ENCODE results near the gene SLC22A12.

Gene SLC22A12

DNA sequence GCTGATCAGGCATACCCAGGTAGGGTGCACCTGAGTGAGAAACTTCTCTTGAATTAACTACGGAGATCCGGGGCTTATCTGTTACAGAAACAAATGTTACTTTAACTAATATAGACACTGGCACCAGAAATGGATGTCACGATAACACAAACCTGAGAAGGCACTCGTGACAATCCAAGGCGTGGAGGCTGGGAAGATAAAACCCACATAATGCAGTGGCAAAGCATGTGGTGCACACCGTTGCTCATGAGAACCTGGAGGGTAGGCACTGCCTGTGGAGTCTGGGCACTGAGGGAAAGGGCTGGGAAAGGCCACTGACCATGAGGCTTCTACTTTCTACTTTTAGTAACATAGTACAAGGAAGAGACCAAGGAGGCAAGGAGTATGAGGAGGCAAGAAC is 22.6 kb downstream of the SLC22A12 start:
- Mint-ChIP-seq H3K27ac (no peak overlapping the region), H3K4me3 (no peak overlapping the region), H3K27me3 (no peaks in the 10 kb centered on the region), H3K36me3 (no peaks in the 10 kb centered on the region), H3K9me3 (ENCODE audit: low read depth) (no peaks in the 10 kb centered on the region), H3K4me1 (ENCODE audit: low read depth) (peaks cover 13% of the 10 kb centered on the region)

DNA sequence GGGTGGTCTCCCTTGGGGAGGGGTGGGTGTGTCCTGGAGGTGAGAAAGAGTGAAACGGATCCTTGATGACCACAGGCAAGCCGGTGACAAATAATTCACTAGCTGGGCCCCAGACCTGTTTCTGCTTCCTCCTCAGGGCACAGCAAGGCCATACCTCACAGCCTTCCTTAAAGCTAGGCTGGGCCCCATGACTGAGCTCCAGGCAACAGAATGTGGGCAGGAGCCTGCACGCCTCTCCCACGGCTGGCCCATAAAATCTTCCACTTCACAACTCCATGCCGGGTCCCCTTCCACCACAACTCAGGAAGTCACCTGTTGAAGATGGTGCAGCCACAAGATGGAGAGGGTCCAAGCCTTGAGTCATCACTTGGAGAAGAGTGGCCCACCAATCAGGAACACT is 23.9 kb downstream of the SLC22A12 start:
- no peak overlapping the region for H3K4me3 Mint-ChIP-seq
- H3K9me3 Mint-ChIP-seq (ENCODE audit: low read depth), result no peaks in the 10 kb centered on the region
- peaks cover 13% of the 10 kb centered on the region for H3K4me1 Mint-ChIP-seq (ENCODE audit: low read depth)
- H3K36me3 Mint-ChIP-seq, result no peaks in the 10 kb centered on the region
- no peaks in the 10 kb centered on the region for H3K27me3 Mint-ChIP-seq
- no peak overlapping the region for H3K27ac Mint-ChIP-seq

DNA sequence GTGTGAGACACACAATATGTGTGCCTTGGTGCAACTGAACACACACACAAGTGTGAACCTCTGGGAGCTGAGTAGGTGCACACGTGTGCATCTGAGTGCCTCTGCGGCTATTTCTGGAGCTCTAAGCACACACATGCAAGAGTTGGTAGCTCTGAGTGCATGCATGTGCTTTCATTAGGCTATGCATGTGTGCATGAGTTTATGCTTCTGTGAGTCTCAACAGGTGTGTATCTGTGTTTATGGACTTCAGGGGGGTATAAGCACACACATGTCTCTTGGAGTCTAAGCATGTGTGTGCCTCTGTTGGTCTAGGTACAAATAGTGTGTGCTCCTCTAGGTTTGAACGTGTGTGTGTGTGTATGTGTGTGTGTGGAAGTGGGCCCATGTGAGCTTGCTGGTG is 25.8 kb downstream of the SLC22A12 start:
- no peaks in the 10 kb centered on the region for H3K9me3 Mint-ChIP-seq (ENCODE audit: low read depth)
- H3K4me3 Mint-ChIP-seq, result no peak overlapping the region
- no peaks in the 10 kb centered on the region for H3K27me3 Mint-ChIP-seq

DNA sequence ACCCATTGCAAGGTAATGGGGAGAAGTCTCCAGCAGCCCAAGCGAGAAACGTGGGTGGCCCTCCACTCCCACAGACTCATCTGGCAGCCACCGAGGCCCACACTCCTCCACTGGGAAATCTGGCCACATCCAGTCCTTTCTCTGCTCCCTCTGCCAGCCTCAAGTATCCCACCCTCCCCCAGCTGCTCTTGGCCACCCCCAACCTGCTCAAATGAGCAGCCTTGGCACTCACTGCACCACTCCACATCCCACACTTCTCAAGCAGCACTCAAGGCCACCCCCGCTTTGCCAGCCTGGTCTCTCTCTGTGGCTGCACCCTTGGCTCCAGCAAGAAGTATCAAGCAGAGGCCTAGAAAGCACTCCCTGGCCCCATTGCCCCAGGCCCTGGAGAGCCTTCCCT is 28.2 kb downstream of the SLC22A12 start:
- no peaks in the 10 kb centered on the region for H3K27me3 Mint-ChIP-seq
- no peak overlapping the region for H3K4me3 Mint-ChIP-seq
- no peak overlapping the region for H3K27ac Mint-ChIP-seq
- H3K9me3 Mint-ChIP-seq (ENCODE audit: low read depth), result no peaks in the 10 kb centered on the region
- peaks cover 7% of the 10 kb centered on the region for H3K4me1 Mint-ChIP-seq (ENCODE audit: low read depth)
- H3K36me3 Mint-ChIP-seq, result no peaks in the 10 kb centered on the region

More for the DNA sequence above, 25.8 kb downstream of the SLC22A12 start:
- no peak overlapping the region for H3K27ac Mint-ChIP-seq
- H3K4me1 Mint-ChIP-seq (ENCODE audit: low read depth), result peaks cover 15% of the 10 kb centered on the region
- no peaks in the 10 kb centered on the region for H3K36me3 Mint-ChIP-seq

DNA sequence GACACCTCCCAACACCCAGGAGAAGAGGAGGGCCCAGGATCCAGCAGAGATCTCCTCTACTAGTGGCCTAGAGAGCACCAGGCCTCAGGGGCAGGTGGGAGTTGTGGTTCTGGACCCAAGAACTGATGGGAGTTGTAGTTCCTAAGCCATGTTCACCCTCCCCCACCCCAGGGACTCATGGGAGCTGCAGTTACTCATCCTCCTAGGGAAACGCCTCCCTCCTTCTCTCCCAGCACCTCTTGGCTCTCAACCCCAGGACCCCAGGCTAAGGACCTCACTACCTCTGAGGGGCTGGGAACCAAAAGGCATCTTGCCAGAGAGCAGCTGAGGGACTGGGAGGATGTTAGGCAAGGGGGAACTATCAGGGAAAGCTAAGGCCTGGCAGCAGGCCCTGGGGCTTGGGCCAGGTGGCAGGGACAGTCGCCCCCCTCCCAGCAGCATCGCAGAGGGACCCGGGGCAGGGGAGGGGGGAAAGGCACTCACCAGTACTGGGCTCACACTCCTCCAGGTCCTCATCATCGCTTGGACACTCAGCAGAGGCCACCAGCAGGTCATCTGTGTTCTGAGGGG is 28.9 kb downstream of the SLC22A12 start:
- Mint-ChIP-seq H3K4me1 (ENCODE audit: low read depth) (peaks cover 7% of the 10 kb centered on the region), H3K27ac (no peak overlapping the region), H3K27me3 (no peaks in the 10 kb centered on the region), H3K36me3 (no peaks in the 10 kb centered on the region), H3K9me3 (ENCODE audit: low read depth) (no peaks in the 10 kb centered on the region), H3K4me3 (no peak overlapping the region)

DNA sequence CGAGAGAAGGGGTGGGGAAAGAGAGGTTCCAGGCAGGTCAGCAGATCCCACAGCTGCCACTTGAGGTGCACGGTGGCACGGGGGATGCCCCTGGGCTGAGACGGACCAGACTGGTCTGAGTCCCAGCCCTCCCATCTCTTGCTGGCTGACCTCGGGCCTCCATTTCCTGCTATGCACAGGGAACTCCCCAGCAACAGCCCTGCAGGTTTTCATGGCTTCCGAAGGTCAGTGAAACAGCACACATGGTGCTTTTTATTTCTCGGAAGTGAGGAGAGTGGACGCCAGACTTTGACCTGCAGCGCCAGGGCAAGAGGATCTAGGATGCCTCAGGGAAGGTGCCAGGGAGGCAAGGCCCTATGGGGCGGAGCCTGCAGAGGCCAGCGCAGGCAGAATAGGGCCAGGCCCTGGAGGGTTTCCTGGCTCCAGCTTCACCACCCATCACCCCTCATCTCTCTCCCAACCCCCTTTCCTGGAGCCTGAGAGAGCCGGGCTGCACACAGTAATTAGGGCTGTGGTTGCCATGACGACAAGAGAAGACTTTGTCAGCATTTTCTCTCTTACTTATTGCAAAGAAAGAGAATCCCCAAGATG is 29.5 kb downstream of the SLC22A12 start:
- no peaks in the 10 kb centered on the region for H3K36me3 Mint-ChIP-seq
- no peaks in the 10 kb centered on the region for H3K27me3 Mint-ChIP-seq
- H3K27ac Mint-ChIP-seq, result no peak overlapping the region
- H3K9me3 Mint-ChIP-seq (ENCODE audit: low read depth), result no peaks in the 10 kb centered on the region
- H3K4me3 Mint-ChIP-seq, result no peak overlapping the region
- H3K4me1 Mint-ChIP-seq (ENCODE audit: low read depth), result peaks cover 7% of the 10 kb centered on the region

DNA sequence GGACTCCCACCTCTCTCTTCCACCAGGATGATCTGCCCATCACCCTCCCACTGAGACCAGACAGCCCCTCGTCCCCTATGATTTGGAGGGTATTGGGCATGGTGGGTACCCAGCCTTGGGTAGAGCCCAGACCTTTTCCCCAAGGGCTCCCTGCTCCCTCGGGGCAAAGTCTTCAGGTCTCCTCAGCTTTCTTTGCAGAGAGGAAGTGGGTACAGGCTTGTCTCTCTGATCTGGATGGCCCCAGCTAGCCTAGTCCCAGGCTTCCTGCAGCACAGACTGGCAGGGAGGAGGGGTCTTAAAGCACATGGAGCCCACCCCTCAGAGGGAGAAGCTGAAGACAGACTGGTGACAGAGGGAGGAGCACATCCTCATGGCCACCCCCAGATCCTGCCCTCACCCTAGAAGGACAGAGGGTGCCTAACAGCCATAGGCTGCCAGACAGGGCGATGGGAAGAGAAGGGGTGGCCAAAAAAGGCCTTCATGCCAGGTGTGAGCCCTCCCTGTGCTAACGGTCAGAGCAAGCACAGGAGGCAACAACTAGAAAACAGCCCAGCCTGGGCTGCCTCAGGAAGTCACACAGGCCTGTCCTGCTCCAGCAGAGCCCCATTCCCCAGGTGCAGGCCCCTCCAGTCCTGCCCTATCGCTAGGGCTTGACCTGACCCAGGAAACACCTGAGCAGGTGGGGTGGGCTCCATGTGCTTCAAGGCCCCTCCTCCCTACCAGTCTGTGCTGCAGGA is 30.4 kb downstream of the SLC22A12 start:
- Mint-ChIP-seq H3K36me3 (no peaks in the 10 kb centered on the region), H3K9me3 (ENCODE audit: low read depth) (no peaks in the 10 kb centered on the region), H3K4me1 (ENCODE audit: low read depth) (peaks cover 7% of the 10 kb centered on the region), H3K4me3 (no peak overlapping the region), H3K27me3 (no peaks in the 10 kb centered on the region), H3K27ac (no peak overlapping the region)

DNA sequence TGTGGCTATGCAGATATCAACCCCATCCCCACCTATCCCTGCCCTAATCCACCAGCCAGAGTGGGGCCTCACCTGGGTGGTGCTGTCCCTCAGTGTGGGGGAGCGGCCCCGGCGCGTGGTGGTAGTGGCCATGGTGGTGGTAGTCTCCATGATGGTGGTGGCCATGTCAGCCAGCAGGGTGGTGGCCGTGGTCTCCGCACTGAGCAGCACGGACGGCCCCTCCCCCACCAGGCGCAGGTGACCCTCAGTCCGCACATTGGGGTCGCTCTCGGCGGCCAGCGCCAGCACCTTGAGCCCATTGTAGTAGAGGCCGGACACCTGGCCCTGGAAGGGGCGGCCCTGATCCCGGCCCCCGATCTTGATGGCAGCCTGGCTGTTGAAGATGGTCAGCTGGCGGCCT is 31.7 kb downstream of the SLC22A12 start:
- Mint-ChIP-seq H3K4me3 (no peak overlapping the region), H3K4me1 (ENCODE audit: low read depth) (peaks cover 7% of the 10 kb centered on the region), H3K27me3 (no peaks in the 10 kb centered on the region), H3K27ac (no peak overlapping the region), H3K36me3 (no peaks in the 10 kb centered on the region), H3K9me3 (ENCODE audit: low read depth) (no peaks in the 10 kb centered on the region)

DNA sequence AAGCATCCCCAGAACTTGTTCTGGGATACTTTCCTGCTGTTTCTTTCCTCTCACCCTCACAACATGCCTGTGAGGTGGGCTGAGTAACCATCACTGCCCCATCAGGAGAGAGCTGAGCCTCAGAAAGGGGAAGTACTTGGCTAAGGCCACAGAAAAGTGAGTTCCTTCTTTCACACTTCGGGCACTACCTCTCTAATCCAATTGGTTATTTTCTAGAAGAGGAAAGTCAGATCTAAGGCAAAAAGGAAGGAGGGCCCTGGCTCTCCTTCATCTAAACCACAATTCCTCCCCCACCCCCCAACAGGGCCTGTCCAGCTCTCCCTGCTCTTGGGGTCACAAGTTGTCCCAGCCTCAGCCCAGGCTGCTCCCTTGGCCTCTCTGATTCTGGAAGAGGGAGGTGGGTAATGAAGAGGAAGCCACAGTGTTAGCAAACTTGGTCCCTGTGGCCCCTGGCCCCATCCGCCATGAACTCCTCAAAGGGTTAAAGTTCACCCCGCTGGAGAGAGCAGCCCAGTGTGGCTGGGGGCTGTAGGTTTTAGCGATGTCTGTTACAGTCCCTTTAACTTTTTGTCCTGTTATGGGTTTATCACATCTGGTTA is 34.0 kb downstream of the SLC22A12 start:
- H3K4me1 Mint-ChIP-seq (ENCODE audit: low read depth), result peaks cover 7% of the 10 kb centered on the region

DNA sequence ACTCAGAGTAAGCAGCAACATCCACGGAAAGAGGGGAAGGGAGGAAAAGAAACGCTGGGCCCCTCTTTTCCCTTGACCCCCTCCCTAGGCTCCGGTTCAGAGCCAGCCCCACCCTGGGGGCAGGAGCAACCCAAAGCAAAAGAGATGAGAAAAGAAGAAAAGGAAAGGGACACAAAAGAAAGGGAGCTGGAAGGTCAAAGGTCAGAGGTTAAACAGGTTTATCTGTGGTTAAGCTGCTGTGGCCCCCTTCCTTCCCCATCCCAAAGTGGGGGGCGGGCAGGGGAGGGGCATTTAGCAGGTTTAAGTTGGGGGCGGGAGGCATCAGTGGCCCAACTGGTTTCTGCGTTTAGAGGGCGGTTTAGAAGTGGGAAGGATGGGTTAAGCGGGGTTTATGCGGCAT is 35.6 kb downstream of the SLC22A12 start:
- no peaks in the 10 kb centered on the region for H3K36me3 Mint-ChIP-seq
- no peaks in the 10 kb centered on the region for H3K9me3 Mint-ChIP-seq (ENCODE audit: low read depth)
- H3K4me1 Mint-ChIP-seq (ENCODE audit: low read depth), result no peaks in the 10 kb centered on the region
- no peak overlapping the region for H3K27ac Mint-ChIP-seq
- H3K27me3 Mint-ChIP-seq, result no peaks in the 10 kb centered on the region
- H3K4me3 Mint-ChIP-seq, result no peak overlapping the region

More for the DNA sequence above, 34.0 kb downstream of the SLC22A12 start:
- Mint-ChIP-seq H3K36me3 (no peaks in the 10 kb centered on the region), H3K27me3 (no peaks in the 10 kb centered on the region), H3K9me3 (ENCODE audit: low read depth) (no peaks in the 10 kb centered on the region), H3K27ac (no peak overlapping the region), H3K4me3 (no peak overlapping the region)

DNA sequence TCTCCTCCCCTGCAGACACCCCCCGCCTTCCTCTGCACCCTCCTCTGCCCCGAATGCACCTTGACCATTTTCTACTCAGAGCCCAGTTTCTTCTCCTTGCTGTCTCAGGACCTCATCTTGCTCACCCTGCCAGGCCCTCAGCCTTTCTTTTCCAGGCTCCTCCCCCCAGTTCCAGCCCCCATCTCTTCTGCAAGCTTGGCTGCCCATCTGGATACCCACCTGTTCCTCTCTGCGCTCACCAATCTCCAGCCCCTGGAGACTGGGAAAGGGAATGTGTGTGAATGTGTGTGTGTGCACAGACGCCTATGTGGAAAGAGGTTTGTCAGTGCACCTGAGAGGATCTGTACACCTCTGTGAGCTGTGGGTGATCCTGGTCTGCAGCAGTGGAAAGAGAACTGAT is 36.4 kb downstream of the SLC22A12 start:
- no peaks in the 10 kb centered on the region for H3K36me3 Mint-ChIP-seq
- H3K4me1 Mint-ChIP-seq (ENCODE audit: low read depth), result no peaks in the 10 kb centered on the region
- H3K27me3 Mint-ChIP-seq, result no peaks in the 10 kb centered on the region
- H3K27ac Mint-ChIP-seq, result no peak overlapping the region
- no peak overlapping the region for H3K4me3 Mint-ChIP-seq
- no peaks in the 10 kb centered on the region for H3K9me3 Mint-ChIP-seq (ENCODE audit: low read depth)

DNA sequence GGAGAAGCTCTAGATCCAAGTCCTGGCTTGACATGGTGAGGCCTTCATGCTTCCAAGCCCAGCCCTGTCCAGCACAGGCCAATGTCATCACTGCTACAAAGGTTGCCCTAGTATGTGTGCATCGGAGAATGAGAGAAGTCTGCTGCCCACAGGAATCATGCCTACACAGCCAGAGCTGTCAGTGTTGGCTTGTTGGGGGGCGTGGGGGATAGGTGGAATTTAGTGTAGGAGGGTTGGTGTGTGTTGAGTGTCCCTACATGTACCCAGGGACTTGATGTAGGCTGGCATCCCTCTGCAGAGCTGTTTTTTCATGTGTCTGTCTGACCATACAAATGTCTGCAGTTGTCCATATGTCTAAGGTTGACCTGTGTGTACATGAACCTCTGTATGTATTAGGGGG is 37.6 kb downstream of the SLC22A12 start:
- H3K9me3 Mint-ChIP-seq (ENCODE audit: low read depth), result no peaks in the 10 kb centered on the region
- H3K27ac Mint-ChIP-seq, result no peak overlapping the region
- H3K4me1 Mint-ChIP-seq (ENCODE audit: low read depth), result peaks cover 4% of the 10 kb centered on the region
- H3K27me3 Mint-ChIP-seq, result no peaks in the 10 kb centered on the region
- H3K36me3 Mint-ChIP-seq, result no peaks in the 10 kb centered on the region
- no peak overlapping the region for H3K4me3 Mint-ChIP-seq

DNA sequence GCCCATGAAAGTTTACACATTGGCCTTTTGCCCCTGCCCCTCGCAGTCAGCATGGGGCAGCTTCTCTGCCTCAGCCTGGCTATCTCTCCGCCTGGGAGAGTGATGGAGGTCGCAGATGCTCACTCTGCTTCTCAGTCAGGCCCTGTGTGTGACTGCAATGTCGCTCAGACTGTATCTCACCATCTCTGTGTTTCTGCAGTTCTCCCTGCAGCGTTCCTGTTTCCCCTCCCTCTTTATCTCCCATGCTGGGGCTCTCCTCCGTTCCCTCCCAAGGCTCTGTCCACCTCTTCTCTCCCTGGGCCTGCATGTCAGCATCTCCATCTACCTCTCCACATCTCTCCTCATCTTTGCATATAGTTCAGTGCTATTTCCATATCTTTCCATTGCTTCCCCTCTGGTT is 38.1 kb downstream of the SLC22A12 start:
- Mint-ChIP-seq H3K27me3 (no peaks in the 10 kb centered on the region), H3K27ac (no peak overlapping the region), H3K4me3 (no peak overlapping the region), H3K9me3 (ENCODE audit: low read depth) (no peaks in the 10 kb centered on the region), H3K4me1 (ENCODE audit: low read depth) (peaks cover 9% of the 10 kb centered on the region), H3K36me3 (no peaks in the 10 kb centered on the region)

DNA sequence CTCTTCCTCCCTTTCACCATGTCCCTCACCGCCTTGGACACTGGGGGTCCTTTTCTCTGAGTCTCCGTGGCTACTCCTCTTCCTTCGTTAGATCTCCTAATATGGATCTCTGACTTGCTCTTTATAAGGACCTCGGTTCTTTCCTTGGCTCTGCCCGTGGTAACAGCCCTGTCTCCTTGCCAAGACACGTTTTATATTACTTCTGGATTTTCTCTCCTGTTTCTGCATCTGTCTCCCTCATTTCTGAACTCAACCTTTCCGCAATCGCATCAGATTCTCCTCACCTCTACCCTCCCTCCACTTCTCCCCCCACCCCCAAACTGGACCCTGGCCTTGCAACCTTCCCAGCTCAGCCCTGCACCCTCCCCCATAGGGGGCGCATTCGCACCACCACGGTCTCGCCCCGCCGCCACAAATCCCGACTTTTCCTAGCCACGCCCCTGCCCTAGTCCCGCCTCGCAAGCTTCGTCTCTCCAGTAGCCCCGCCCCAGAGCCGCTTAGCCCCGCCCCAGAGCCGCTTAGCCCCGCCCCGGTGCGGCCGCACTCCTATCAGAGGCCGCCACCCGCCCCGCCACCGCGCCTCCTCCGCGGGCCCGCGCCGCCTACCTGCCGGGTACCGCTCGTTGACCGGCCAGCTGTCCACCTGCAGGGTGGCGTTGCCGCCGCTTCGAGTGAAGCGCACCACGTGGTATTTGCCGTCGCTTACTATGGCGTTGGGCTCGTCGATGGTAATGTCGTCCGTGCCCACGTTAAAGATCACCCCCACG is 39.0 kb downstream of the SLC22A12 start:
- H3K9me3 Mint-ChIP-seq (ENCODE audit: low read depth), result no peaks in the 10 kb centered on the region
- H3K4me1 Mint-ChIP-seq (ENCODE audit: low read depth), result peaks cover 12% of the 10 kb centered on the region
- H3K36me3 Mint-ChIP-seq, result no peaks in the 10 kb centered on the region
- H3K27ac Mint-ChIP-seq, result no peak overlapping the region
- peaks cover 3% of the 10 kb centered on the region for H3K27me3 Mint-ChIP-seq
- H3K4me3 Mint-ChIP-seq, result no peak overlapping the region

DNA sequence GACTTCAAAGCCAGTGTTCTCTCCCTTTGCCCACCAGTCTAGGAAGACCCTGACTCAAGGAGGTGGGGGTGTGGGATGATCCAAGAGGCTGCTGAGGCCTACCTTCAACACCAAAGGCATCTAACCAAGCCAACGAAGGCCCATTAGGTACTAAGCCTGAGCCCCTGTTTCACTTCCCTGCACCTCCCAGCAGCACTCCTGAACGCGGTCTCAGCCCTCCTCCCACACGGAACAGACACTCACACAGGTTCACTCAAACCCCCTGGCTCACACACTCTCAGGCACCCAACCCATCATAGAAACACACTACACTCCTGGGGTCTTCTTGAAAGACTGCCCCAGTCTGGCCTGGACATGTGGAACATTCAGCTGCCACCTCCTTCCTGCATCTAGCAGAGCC is 40.7 kb downstream of the SLC22A12 start:
- Mint-ChIP-seq H3K36me3 (peaks cover 3% of the 10 kb centered on the region), H3K4me1 (ENCODE audit: low read depth) (peaks cover 12% of the 10 kb centered on the region), H3K4me3 (no peak overlapping the region), H3K9me3 (ENCODE audit: low read depth) (no peaks in the 10 kb centered on the region), H3K27me3 (peaks cover 8% of the 10 kb centered on the region), H3K27ac (no peak overlapping the region)

All from activated naive CD8-positive, alpha-beta T cell (primary cell).